Measurements from ENCODE around the gene LHPP.

Gene LHPP

GRCh38 chr10:124447751-124448466 lies 13.7 kb upstream of the LHPP start:
- no peak for DNase-seq (ENCODE audit: low spot score)

GRCh38 chr10:124448696-124449169 lies 12.9 kb upstream of the LHPP start:
- DNase-seq (ENCODE audit: low spot score), result no peak

- no peak for DNase-seq (ENCODE audit: low spot score)
Observed at GRCh38 chr10:124449170-124450011, 12.2 kb upstream of the LHPP start.

GRCh38 chr10:124450012-124450782 lies 11.4 kb upstream of the LHPP start, which contains the start of gene NKX1-2:
Gene NKX1-2, minus strand, starts transcription at chr10:124450035. Its CDS starts 92 bp downstream, at chr10:124449943.
- DNase-seq (ENCODE audit: low spot score), result no peak

GRCh38 chr10:124450783-124451057 lies 10.9 kb upstream of the LHPP start:
- DNase-seq (ENCODE audit: low spot score), result no peak

GRCh38 chr10:124451276-124451675 lies 10.3 kb upstream of the LHPP start:
- DNase-seq (ENCODE audit: low spot score), result no peak

GRCh38 chr10:124453960-124454610 lies 7.5 kb upstream of the LHPP start:
- DNase-seq (ENCODE audit: low spot score), result no peak

- DNase-seq (ENCODE audit: low spot score), result no peak
Observed at GRCh38 chr10:124455441-124455840, 6.2 kb upstream of the LHPP start.

- no peak for DNase-seq (ENCODE audit: low spot score)
Observed at GRCh38 chr10:124458473-124458872, 3.1 kb upstream of the LHPP start.

GRCh38 chr10:124458889-124459288 lies 2.7 kb upstream of the LHPP start:
- DNase-seq (ENCODE audit: low spot score), result no peak

GRCh38 chr10:124459395-124459794 lies 2.2 kb upstream of the LHPP start:
- no peak for DNase-seq (ENCODE audit: low spot score)

GRCh38 chr10:124460144-124460543 lies 1.5 kb upstream of the LHPP start:
- DNase-seq (ENCODE audit: low spot score), result no peak

- no peak for DNase-seq (ENCODE audit: low spot score)
Observed at GRCh38 chr10:124462348-124462695, 699 bp downstream of the LHPP start.

GRCh38 chr10:124464028-124464965 lies 2.7 kb downstream of the LHPP start:
- DNase-seq (ENCODE audit: low spot score), result no peak

GRCh38 chr10:124465003-124465776 lies 3.6 kb downstream of the LHPP start:
- peak; percentile 62 for DNase-seq (ENCODE audit: low spot score)

GRCh38 chr10:124465777-124466488 lies 4.3 kb downstream of the LHPP start:
- no peak for DNase-seq (ENCODE audit: low spot score)

GRCh38 chr10:124467165-124467564 lies 5.5 kb downstream of the LHPP start:
- no peak for DNase-seq (ENCODE audit: low spot score)

- no peak for DNase-seq (ENCODE audit: low spot score)
Observed at GRCh38 chr10:124468624-124469023, 7.0 kb downstream of the LHPP start.

GRCh38 chr10:124469956-124470484 lies 8.4 kb downstream of the LHPP start:
- no peak for DNase-seq (ENCODE audit: low spot score)
